ENCODE data around the gene FNIP2. TPM values are rescaled to one million over a fixed set of nuclear protein-coding genes. Genes with fewer than 3 reads are reported as not detected.

The FNIP2 gene
- total and polyA plus RNA-seq, 4 donors = 8.8 to 88.7 (median 23.5) TPM

DNA sequence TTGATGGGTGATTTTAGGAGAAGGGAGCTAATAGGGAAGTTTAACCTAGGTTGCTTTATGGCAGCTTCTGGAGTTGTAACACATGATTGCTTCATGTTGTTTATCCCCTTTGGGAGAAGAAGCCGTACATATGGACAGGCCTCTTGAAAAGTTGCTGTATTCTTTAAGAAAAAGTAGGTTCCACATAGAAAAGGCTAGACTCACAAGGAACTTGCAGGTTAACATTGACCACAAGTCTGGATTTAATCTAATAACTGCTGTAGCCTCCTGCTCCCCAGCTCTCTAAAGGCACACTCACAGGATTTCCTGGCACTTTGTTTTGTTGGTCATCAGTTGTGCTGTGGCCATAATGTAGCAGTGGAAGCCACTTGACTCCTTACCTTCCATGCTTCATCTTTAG, 19.7 kb downstream of the FNIP2 start:
- Histone ChIP-seq H3K27me3 (ENCODE audit: control insufficient read depth in 4 of 4, insufficient read depth in 4 of 4, low read length in 3 of 4) (no peaks in the 10 kb centered on the region), H3K36me3 (ENCODE audit: control insufficient read depth in 4 of 4, insufficient read depth in 3 of 4, low read depth in 1 of 4, low read length in 3 of 4) (no peaks in the 10 kb centered on the region), H3K9ac (ENCODE audit: low read depth in 1 of 2, low read length in 2 of 2) (no peak overlapping the region), H3K9me3 (ENCODE audit: control insufficient read depth in 4 of 4, low read length in 3 of 4) (no peaks in the 10 kb centered on the region), H3K4me3 (ENCODE audit: low read depth in 1 of 3, low read length in 3 of 3) (no peak overlapping the region), H3K27ac (ENCODE audit: low read depth in 1 of 2, low read length in 2 of 2) (no peak overlapping the region), H3K4me1 (ENCODE audit: control insufficient read depth in 4 of 4, insufficient read depth in 4 of 4, low read length in 3 of 4) (peaks cover 4 to 75% (median 52%) of the 10 kb centered on the region in 4 donors)
- 83% methylated on average over 1 of the region's 1 CpG for WGBS
- DNase-seq (ENCODE audit: low spot score) = no peak
- TF ChIP-seq SP1 (IDR thresholded peaks at IDR 0.05) (no peak), GABPA (IDR thresholded peaks at IDR 0.05 in 1 of 2, conservative IDR thresholded peaks at IDR 0.05 in 1 of 2) (no peak), FOXA2 (IDR thresholded peaks at IDR 0.05) (no peak), REST (IDR thresholded peaks at IDR 0.05) (no peak), MAX (IDR thresholded peaks at IDR 0.05) (no peak), TAF1 (conservative IDR thresholded peaks at IDR 0.05) (no peak), YY1 (IDR thresholded peaks at IDR 0.05) (no peak), RAD21 (IDR thresholded peaks at IDR 0.05) (no peak), HNF4G (IDR thresholded peaks at IDR 0.05) (no peak), NR2F2 (IDR thresholded peaks at IDR 0.05) (no peak), CTCF (IDR thresholded peaks at IDR 0.05; ENCODE audit: low read depth, low read length, missing input control) (no peak), EGR1 (IDR thresholded peaks at IDR 0.05; ENCODE audit: low read depth in 2 of 2) (no peak)

DNA sequence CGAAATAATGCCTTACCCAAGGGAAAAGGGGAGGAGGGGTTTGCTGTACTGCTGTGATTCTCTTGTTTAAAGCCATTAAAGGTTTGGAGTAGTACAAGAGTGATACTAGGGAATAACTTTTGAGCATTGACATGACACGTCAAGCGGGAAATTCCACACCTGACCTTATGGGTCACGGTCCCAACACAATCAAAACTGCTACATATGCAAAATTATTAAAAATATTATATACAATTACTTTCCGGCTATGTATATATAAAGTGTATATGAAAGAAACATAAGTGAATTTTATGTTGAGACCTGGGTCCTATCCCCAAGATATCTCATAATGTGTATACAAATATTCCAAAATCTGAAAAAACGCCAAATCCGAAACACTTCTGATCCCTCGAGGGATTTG, 21.0 kb downstream of the FNIP2 start:
- DNase-seq (ENCODE audit: low spot score) = no peak
- Histone ChIP-seq H3K27me3 (ENCODE audit: control insufficient read depth in 4 of 4, insufficient read depth in 4 of 4, low read length in 3 of 4) (no peaks in the 10 kb centered on the region), H3K36me3 (ENCODE audit: control insufficient read depth in 4 of 4, insufficient read depth in 3 of 4, low read depth in 1 of 4, low read length in 3 of 4) (no peaks in the 10 kb centered on the region), H3K9ac (ENCODE audit: low read depth in 1 of 2, low read length in 2 of 2) (no peak overlapping the region), H3K4me1 (ENCODE audit: control insufficient read depth in 4 of 4, insufficient read depth in 4 of 4, low read length in 3 of 4) (peaks cover 3 to 62% (median 43%) of the 10 kb centered on the region in 4 donors), H3K27ac (ENCODE audit: low read depth in 1 of 2, low read length in 2 of 2) (no peak overlapping the region), H3K9me3 (ENCODE audit: control insufficient read depth in 4 of 4, low read length in 3 of 4) (no peaks in the 10 kb centered on the region), H3K4me3 (ENCODE audit: low read depth in 1 of 3, low read length in 3 of 3) (no peak overlapping the region)
- TF ChIP-seq HNF4A (conservative IDR thresholded peaks at IDR 0.05) (no peak), RAD21 (IDR thresholded peaks at IDR 0.05) (no peak), REST (IDR thresholded peaks at IDR 0.05) (no peak), YY1 (IDR thresholded peaks at IDR 0.05) (no peak), ZBTB33 (IDR thresholded peaks at IDR 0.05) (no peak), CTCF (IDR thresholded peaks at IDR 0.05; ENCODE audit: low read depth, low read length, missing input control) (no peak)
- 96% methylated on average over 8 of the region's 8 CpGs for WGBS

All from liver (tissue), 9 donors.